Activated CD4-positive, CD25-positive, alpha-beta regulatory T cell (primary cell): ENCODE results near the gene CALCOCO1.
"Not testable (repeated sequence)": the region's sequence is repeated elsewhere in the genome, so short reads cannot be mapped to it uniquely, and the experiment has no call there.

Experiments used
- DNase-seq, 4 experiments: peaks; one replicate each; lab custom pipeline; 2025; lab: John Stamatoyannopoulos, UW

Gene CALCOCO1

DNA sequence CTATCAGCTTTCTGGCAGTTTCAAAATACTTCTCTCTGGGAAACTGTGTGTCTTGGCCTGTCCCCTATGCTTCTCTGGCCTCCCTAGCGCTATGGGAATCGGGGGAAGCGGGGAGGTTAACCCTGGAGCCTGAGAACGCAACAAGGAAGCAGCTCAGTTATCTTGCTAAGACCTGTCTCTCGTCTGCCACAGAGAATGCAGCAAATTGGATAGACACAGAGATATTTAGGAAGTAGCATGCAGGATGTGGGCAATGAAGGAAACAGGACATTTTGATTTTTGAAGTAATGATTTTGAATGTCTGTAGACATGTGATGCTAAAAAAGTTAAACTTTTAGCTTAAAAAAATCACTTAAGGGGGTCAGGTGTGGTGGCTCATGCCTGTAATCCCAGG is 6.6 kb upstream of the CALCOCO1 start:
- DNase-seq = no peak

DNA sequence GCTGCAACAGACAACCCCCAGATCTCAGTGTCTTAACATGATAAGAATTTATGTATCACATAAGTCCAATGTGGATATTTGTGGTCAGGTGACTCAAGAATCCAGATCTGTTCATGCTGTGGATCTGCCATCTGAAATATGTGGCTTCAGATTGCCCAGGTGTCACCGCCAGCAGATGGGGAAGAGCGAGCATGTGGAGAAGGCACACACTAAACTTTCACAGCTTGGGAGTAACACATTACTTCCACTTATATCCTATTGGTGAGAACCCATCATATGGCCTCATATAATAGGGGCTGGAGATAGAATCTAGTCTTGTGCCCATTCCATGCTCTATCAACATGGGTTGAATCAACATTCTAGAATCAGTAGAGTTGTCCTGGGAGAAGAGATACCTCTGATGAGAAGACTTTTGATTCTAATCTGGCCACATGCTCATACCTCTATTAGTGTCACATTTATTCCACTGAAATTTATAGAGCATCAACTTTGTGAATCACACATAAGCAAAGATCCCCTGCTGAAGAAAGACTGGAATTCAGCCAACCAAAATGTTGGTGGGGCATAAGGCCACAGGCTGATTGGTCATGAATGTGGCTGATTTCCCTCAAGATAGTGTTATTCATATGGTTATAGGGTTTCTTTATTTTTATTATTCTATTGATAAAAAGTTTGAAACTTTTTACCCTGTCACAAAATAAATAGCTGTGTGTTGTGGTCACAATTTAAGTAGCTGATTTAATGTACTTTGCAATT is 6.0 kb upstream of the CALCOCO1 start:
- DNase-seq = no peak

DNA sequence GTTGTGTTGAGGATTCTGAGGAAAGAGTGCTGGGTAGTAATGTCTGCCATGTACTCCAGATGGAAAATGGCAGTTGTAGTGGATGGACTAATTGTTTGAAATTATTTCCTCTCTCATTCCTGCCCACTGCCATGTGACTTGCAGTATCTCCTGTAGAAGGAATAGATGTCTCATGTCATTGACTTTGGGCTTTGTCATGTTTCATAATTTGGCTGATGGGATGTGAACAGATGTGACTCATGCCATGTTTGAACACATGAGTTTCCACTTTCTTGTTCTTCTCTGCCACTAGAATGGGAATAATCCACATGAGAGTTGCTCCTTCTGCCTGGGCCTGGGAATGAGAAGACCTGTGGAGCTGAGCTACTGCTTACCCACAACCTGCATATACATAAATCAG is 2.4 kb upstream of the CALCOCO1 start:
- no peak for DNase-seq

DNA sequence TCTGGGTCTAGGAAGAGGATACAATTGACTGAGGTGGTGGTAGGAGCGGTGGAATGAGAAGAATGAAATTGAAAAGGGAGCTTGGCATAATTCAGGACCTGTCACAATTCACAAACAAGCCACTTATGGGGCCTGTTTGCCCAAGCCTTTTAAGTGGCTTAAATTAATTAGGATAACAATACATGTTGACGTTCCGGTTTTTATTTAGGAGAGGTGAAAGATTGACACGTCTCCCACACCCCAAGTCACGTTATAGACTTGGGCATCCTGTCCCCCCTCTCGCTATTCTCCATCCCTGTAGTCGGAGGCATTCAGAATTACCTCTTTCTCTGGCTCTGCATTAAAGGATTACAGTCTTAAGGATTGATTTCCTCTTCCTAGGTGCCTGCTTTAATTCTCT is 954 bp upstream of the CALCOCO1 start:
- no peak for DNase-seq

- no peak for DNase-seq
Measured at GRCh38 chr12:53726946-53727309, 324 bp downstream of the CALCOCO1 start.

GRCh38 chr12:53726341-53726740 is 911 bp downstream of the CALCOCO1 start:
- no peak for DNase-seq

DNA sequence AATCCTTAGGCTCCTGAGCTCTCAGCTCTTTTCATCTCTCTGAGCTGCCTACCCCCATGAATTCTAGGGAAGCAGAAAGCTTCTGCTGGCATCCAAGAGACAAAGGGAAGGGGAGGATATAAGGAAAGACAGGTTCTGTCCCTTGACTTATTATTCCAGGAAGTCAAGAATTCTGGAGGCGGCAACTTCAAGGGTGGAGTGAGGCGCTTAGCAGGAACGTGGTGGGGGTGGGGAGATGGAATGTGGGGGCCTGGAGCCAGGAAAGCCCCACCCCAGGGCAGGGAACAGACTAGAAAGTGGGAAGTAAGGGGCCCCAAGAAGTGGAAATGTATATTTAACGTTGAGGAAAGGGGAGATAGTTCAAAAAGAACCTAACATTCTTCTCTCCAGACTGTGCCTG is 1.4 kb downstream of the CALCOCO1 start:
- no peak for DNase-seq

DNA sequence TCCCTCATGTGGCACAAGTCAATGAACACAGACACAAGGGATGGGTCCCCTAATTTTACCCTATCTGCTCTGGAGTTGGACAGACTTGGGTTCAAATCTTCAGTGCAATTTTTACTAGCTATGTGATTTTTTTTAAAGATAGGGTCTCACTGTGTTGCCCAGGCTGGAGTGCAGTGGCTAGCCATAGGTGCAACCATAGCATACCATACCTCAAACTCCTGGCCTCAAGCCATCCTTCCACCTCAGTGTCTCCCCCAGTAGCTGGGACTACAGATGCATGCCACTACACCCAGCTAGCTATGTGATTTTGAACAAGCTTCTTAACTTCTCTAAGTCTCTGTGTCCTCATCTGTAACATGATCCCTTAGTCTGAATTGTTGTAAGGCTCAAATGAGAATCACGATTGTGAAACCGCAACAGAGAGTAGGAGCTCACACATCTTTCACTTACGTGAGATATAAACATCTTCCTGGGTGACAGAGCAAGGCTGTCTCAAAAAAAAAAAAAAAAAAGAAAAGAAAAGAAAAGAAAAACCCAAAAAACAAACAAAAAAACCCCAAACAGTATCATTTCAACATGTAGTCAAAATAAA is 4.7 kb downstream of the CALCOCO1 start:
- DNase-seq = no peak

DNA sequence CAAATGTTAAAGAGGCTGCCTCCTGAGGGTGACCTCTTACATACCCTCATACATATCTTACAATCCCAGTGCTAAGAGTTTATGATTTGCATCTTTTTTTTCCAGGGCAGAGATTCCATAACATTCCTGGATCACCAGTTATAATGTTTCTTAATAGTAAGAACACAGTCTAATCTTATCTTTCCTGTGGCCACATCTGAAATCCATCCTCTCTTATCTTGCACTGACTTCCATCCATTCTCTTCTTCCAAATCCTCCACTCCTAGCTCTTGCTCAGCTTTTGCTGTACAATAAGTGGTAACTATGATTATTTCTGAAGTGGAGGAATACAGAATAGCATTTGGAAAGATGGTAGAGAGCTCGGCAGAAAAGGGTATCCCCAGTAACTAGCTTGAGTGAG is 6.3 kb downstream of the CALCOCO1 start:
- DNase-seq = no peak

- DNase-seq = no peak
Measured at GRCh38 chr12:53719649-53720048, 7.6 kb downstream of the CALCOCO1 start.

GRCh38 chr12:53718567-53718966 is 8.7 kb downstream of the CALCOCO1 start:
- not testable (repeated sequence) for DNase-seq

- no peak for DNase-seq
Measured at GRCh38 chr12:53717319-53717718, 9.9 kb downstream of the CALCOCO1 start.

GRCh38 chr12:53714004-53714403 is 13.2 kb downstream of the CALCOCO1 start:
- DNase-seq = no peak

- no peak for DNase-seq
Measured at GRCh38 chr12:53713516-53713915, 13.7 kb downstream of the CALCOCO1 start.

- no peak for DNase-seq
Measured at GRCh38 chr12:53712059-53712643, 15.1 kb downstream of the CALCOCO1 start.

DNA sequence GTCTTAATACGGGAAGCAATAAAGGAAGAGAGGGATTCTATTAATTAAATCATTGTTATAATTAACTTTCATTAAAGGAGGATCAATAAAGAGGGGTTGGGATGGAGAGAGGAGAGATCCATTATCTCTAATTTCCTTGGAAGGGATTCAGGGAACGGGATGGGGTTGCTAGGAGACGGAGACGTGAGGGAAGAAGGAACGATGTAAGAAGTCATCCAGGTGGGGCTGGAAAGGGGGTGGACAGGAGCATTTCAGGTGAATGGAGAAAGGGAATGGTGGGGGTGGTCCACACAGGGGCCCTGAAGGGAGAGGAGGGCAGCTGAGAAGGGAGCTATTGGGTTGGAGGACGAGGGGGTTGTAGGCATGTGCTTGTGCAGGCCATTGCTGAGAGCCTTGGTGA is 17.2 kb downstream of the CALCOCO1 start:
- DNase-seq = no peak

- DNase-seq = no peak
Measured at GRCh38 chr12:53709671-53710070, 17.6 kb downstream of the CALCOCO1 start.

DNA sequence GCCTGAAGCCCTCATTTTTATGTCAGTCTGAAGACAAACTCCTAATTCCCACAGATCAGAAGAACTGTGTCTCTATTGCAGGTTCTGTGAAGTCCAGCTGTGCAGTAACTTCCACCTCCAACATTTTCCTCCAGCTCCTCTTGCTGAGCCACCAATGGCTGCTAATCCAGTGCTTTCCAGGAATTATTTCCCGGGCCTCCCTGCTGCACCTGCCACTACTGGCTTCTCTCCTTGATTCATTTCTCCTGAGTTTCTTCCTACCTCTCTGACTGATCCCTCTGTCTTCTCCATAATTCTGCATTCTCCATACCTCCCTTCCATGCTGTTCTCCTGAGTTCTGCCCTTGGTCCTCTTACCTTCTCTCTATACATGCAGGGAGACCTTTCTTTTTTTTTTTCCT is 21.2 kb downstream of the CALCOCO1 start:
- no peak for DNase-seq

GRCh38 chr12:53703756-53704155 is 23.5 kb downstream of the CALCOCO1 start:
- DNase-seq = no peak

DNA sequence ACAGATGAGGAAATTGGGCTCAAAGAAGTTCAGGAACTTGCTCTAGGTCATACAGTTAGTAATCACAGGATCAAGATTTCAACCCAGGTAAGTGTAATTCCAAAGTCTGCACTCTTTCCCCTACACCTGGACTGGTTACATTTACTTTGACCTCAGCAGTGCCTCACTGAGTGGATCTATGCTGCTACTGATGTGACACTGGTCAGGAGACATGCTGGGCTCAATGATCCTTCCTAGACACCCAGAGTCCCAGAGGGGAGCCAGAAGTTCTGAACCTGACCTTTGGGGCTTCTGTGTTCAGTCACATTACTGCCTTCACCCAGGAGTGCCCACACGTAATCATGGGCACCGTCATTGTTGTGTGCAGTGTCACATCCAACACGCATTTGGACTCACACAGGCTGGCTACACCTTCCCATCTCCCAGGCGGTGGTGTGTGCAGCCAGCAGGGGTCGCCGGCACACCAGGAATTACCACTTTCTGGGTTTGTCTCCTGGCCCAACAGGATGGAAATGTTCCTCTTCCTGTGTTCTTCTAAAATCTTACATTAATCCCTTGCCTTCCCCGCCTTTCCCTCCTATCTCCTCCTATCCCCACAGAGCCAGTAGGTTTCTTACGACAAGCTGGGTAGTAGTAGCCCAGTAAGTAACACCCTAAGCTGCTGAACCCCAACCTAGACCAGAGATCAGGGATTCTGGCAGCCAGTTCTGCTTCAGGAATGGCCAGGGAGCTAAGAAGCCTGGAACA is 25.6 kb downstream of the CALCOCO1 start:
- peak; percentile 48 to 58 (median 54) for DNase-seq

GRCh38 chr12:53700567-53700966 is 26.7 kb downstream of the CALCOCO1 start:
- DNase-seq = no peak

GRCh38 chr12:53699678-53700025 is 27.6 kb downstream of the CALCOCO1 start:
- DNase-seq = no peak
